Upper lobe of left lung (tissue), 6 donors: ENCODE data around the gene SPRED2. TPM values are rescaled to one million over a fixed set of nuclear protein-coding genes. Genes with fewer than 3 reads are reported as not detected.
A peak's percentile ranks its signal among the peaks of the same experiment; 100 is the strongest.

Experiments used
- ATAC-seq, 2 donors: fragments of 200-7000 bp; cut with Tn5 transposase; one replicate each; pipeline ENCODE4 v1.9.1; 2022; ENCODE audit warnings: mild to moderate bottlenecking in 2 of 2, moderate library complexity in 2 of 2; ENCODE audit not compliant: low FRiP score in 2 of 2
- DNase-seq, 2 donors: peaks; one replicate each; pipeline ENCODE4 v3.0.0-alpha.2; 2019 to 2020
- H3K27ac ChIP-seq, 4 donors: fragments of 200-600 bp; sonication (generic); one replicate each; pipeline ENCODE4 v1.5.1; 2016 to 2019
- H3K27me3 ChIP-seq, 4 donors: fragments of 200-600 bp; sonication (generic); one replicate each; pipeline ENCODE4 v1.5.1; 2017 to 2019
- H3K36me3 ChIP-seq, 4 donors: fragments of 200-600 bp; sonication (generic); one replicate each; pipeline ENCODE4 v1.5.1; 2016 to 2019
- H3K4me1 ChIP-seq, 4 donors: fragments of 200-600 bp; sonication (generic); one replicate each; pipeline ENCODE4 v1.5.1; 2018 to 2019
- H3K4me3 ChIP-seq, 4 donors: fragments of 200-600 bp; sonication (generic); one replicate each; pipeline ENCODE4 v1.5.1; 2017 to 2019; ENCODE audit warnings: mild to moderate bottlenecking in 2 of 4, moderate library complexity in 1 of 4
- H3K9me3 ChIP-seq, 4 donors: fragments of 200-600 bp; sonication (generic); one replicate each; pipeline ENCODE4 v1.5.1; 2018 to 2019
- CTCF ChIP-seq, 6 experiments: fragments of 450-650 bp in 4 of 6; fragments of 200-600 bp in 2 of 6; sonication (generic) in 2 of 6; IDR thresholded peaks; one replicate each; pipeline ENCODE4 v1.5.1; 2016 to 2019; ENCODE audit warnings: antibody characterized with exemption in 6 of 6
- EP300 ChIP-seq, 4 donors: sonication (generic); formaldehyde crosslinking; IDR thresholded peaks; one replicate each; pipeline ENCODE4 v1.5.1; 2017; ENCODE audit warnings: antibody characterized with exemption in 4 of 4, control low read depth in 2 of 4
- POLR2A ChIP-seq, 4 donors: fragments of 450-650 bp; IDR thresholded peaks; one replicate each; pipeline ENCODE4 v1.5.1; 2016 to 2017; ENCODE audit warnings: antibody characterized with exemption in 4 of 4, mild to moderate bottlenecking in 2 of 4
- POLR2AphosphoS5 ChIP-seq, 2 donors: sonication (generic); formaldehyde crosslinking; IDR thresholded peaks; one replicate each; pipeline ENCODE4 v1.5.1; 2017; ENCODE audit warnings: antibody characterized with exemption in 2 of 2
- WGBS, 2 donors: methylation state at CpG; one replicate each; pipeline ENCODE4 v1.1.5; 2017 to 2018; 5-methylcytosine and 5-hydroxymethylcytosine counted together
- total RNA-seq, 6 donors: library from RNA; depleted of rRNA in 4 of 6; stranded (reverse); fragments of >200 nt in 4 of 6; gene quantifications; one replicate each; pipeline versions ENCODE4 v1.1.0 to v1.2.1, GENCODE V29; 2016 to 2021
- donor health status: DM: no; HTN: no; CAD: no; lungs with moderate emphysema.
- donor health status: DM: no; HTN: yes; CAD: no; lungs with severe emphysema.

Gene SPRED2
- total RNA-seq, 6 donors from 2014 or later: 15.7 to 53.0 (median 38.1) TPM

DNA sequence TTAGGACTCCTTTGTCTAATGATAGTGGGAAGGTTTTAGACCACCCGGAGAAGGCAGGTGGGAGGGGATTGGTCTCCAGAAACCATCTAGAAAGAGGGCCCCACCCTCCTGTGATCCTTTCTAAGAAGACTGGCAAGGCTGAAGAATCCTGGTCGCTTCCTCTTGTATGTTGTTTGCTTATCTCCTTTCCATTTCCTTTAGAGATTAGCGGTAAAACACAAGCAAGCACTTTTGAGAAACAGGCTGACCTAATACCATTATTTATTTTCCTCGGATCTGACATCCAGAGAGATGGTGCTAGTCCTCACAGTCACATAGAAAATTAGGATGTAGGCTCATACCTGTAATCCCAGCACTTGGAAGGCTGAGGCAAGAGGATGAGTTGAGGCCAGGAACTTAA is 45.2 kb upstream of the SPRED2 start:
- peaks cover 0 to 18% (median 10%) of the 10 kb centered on the region in 4 donors for H3K4me1 ChIP-seq
- no peaks in the 10 kb centered on the region for H3K27me3 ChIP-seq
- H3K27ac ChIP-seq: no peak overlapping the region
- H3K4me3 ChIP-seq: no peak overlapping the region
- peaks cover 0 to 8% (median 5%) of the 10 kb centered on the region in 4 donors for H3K9me3 ChIP-seq
- no peaks in the 10 kb centered on the region for H3K36me3 ChIP-seq
- WGBS, 2 donors: 50 to 64% methylated on average over 4 of the region's 4 CpGs
- ATAC-seq: no peak
- TF ChIP-seq CTCF (IDR thresholded peaks at IDR 0.05) (no peak), POLR2A (IDR thresholded peaks at IDR 0.05) (no peak), EP300 (IDR thresholded peaks at IDR 0.05) (peak in 2 of 4 donors; percentile 19 to 59), POLR2AphosphoS5 (IDR thresholded peaks at IDR 0.05) (peak in 1 of 2 donors; percentile 14)
- no peak for DNase-seq

- H3K4me3 ChIP-seq: no peak overlapping the region
- H3K9me3 ChIP-seq: peaks cover 0 to 8% (median 5%) of the 10 kb centered on the region in 4 donors
- TF ChIP-seq CTCF (IDR thresholded peaks at IDR 0.05) (no peak), EP300 (IDR thresholded peaks at IDR 0.05) (no peak), POLR2AphosphoS5 (IDR thresholded peaks at IDR 0.05) (no peak), POLR2A (IDR thresholded peaks at IDR 0.05) (no peak)
- H3K27ac ChIP-seq: no peak overlapping the region
- DNase-seq: no peak
- no peaks in the 10 kb centered on the region for H3K36me3 ChIP-seq
- ATAC-seq: no peak
- WGBS, 2 donors: 98 to 99% methylated on average over 9 of the region's 9 CpGs
- no peaks in the 10 kb centered on the region for H3K27me3 ChIP-seq
- H3K4me1 ChIP-seq: peaks cover 0 to 18% (median 10%) of the 10 kb centered on the region in 4 donors
Observed at GRCh38 chr2:65476778-65477177, 44.4 kb upstream of the SPRED2 start.

- no peaks in the 10 kb centered on the region for H3K27me3 ChIP-seq
- TF ChIP-seq POLR2AphosphoS5 (IDR thresholded peaks at IDR 0.05) (no peak), CTCF (IDR thresholded peaks at IDR 0.05) (no peak), POLR2A (IDR thresholded peaks at IDR 0.05) (no peak), EP300 (IDR thresholded peaks at IDR 0.05) (no peak)
- DNase-seq (no peak), ATAC-seq (no peak)
- H3K36me3 ChIP-seq: no peaks in the 10 kb centered on the region
- peaks cover 0 to 8% (median 5%) of the 10 kb centered on the region in 4 donors for H3K9me3 ChIP-seq
- peaks cover 0 to 16% (median 10%) of the 10 kb centered on the region in 4 donors for H3K4me1 ChIP-seq
- 91 to 100% methylated on average over 1 of the region's 1 CpG for WGBS, 2 donors
- H3K27ac ChIP-seq: no peak overlapping the region
- H3K4me3 ChIP-seq: no peak overlapping the region
Observed at GRCh38 chr2:65475000-65475399, 42.6 kb upstream of the SPRED2 start.

DNA sequence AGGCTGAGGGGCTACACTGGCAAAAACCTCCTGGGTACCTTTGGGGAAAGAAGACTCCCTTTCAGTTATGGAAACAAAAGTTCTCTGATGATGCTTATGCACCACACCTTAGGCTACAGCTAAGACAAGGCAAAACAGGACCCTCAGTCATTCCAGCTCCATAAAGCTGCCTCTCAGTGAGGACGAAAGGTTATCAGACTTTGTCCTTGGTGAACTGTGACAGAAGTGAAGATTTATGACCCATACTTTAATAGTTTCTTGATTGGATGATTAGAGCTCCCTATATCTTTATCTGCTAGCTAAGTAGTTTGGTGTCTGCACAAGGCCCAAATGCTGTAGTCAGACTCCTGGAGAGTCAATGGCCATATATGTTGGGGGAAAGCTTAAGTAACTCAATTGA is 40.6 kb upstream of the SPRED2 start:
- Histone ChIP-seq H3K4me3 (no peak overlapping the region), H3K36me3 (no peaks in the 10 kb centered on the region), H3K27ac (no peak overlapping the region), H3K9me3 (peaks cover 0 to 8% (median 5%) of the 10 kb centered on the region in 4 donors), H3K4me1 (peaks cover 0 to 5% (median 0%) of the 10 kb centered on the region in 4 donors), H3K27me3 (no peaks in the 10 kb centered on the region)
- no peak for TF ChIP-seq CTCF (IDR thresholded peaks at IDR 0.05)
- TF ChIP-seq POLR2AphosphoS5 (IDR thresholded peaks at IDR 0.05): no peak
- TF ChIP-seq POLR2A (IDR thresholded peaks at IDR 0.05): no peak
- no peak for TF ChIP-seq EP300 (IDR thresholded peaks at IDR 0.05)
- DNase-seq (no peak), ATAC-seq (no peak)
- WGBS, 2 donors: 100% methylated on average over 1 of the region's 1 CpG

- no peaks in the 10 kb centered on the region for H3K36me3 ChIP-seq
- no peaks in the 10 kb centered on the region for H3K4me1 ChIP-seq
- 95 to 97% methylated on average over 3 of the region's 3 CpGs for WGBS, 2 donors
- no peak overlapping the region for H3K27ac ChIP-seq
- TF ChIP-seq CTCF (IDR thresholded peaks at IDR 0.05): no peak
- no peak for TF ChIP-seq POLR2AphosphoS5 (IDR thresholded peaks at IDR 0.05)
- TF ChIP-seq EP300 (IDR thresholded peaks at IDR 0.05): no peak
- TF ChIP-seq POLR2A (IDR thresholded peaks at IDR 0.05): no peak
- ATAC-seq (no peak), DNase-seq (no peak)
- H3K9me3 ChIP-seq: peaks cover 0 to 8% (median 5%) of the 10 kb centered on the region in 4 donors
- no peak overlapping the region for H3K4me3 ChIP-seq
- no peaks in the 10 kb centered on the region for H3K27me3 ChIP-seq
Observed at GRCh38 chr2:65471409-65471808, 39.0 kb upstream of the SPRED2 start.
